HG02642 (cell line): ENCODE measurements around the gene CCDC167.
"Not testable (repeated sequence)": the region's sequence is repeated elsewhere in the genome, so short reads cannot be mapped to it uniquely, and the experiment has no call there.

Experiments
- ATAC-seq: cut with Tn5 transposase; IDR thresholded peaks from one replicate; pipeline ENCODE4 v1.9.1; 2021; ENCODE audit warnings: mild to moderate bottlenecking; ENCODE audit not compliant: unreplicated experiment, poor library complexity

The CCDC167 gene

GRCh38 chr6:37477656-37478435 lies 21.8 kb downstream of the CCDC167 start:
- ATAC-seq, result no peak

GRCh38 chr6:37477191-37477590 lies 22.5 kb downstream of the CCDC167 start:
- ATAC-seq, result no peak

GRCh38 chr6:37474316-37474715 lies 25.4 kb downstream of the CCDC167 start:
- ATAC-seq, result no peak

GRCh38 chr6:37473364-37474095 lies 26.2 kb downstream of the CCDC167 start:
- no peak for ATAC-seq

GRCh38 chr6:37467718-37468117 lies 32.0 kb downstream of the CCDC167 start:
- no peak for ATAC-seq

- no peak for ATAC-seq
Observed at GRCh38 chr6:37463110-37463509, 36.6 kb downstream of the CCDC167 start.

- ATAC-seq, result no peak
Observed at GRCh38 chr6:37460805-37461204, 38.9 kb downstream of the CCDC167 start.

- ATAC-seq, result no peak
Observed at GRCh38 chr6:37459981-37460800, 39.5 kb downstream of the CCDC167 start.

- ATAC-seq, result no peak
Observed at GRCh38 chr6:37456816-37457560, 42.7 kb downstream of the CCDC167 start.

- no peak for ATAC-seq
Observed at GRCh38 chr6:37456126-37456525, 43.6 kb downstream of the CCDC167 start.

GRCh38 chr6:37454420-37455140 lies 45.1 kb downstream of the CCDC167 start:
- no peak for ATAC-seq

GRCh38 chr6:37452522-37452921 lies 47.2 kb downstream of the CCDC167 start:
- ATAC-seq, result no peak

GRCh38 chr6:37451441-37452193 lies 48.1 kb downstream of the CCDC167 start:
- ATAC-seq, result no peak

- ATAC-seq, result no peak
Observed at GRCh38 chr6:37449984-37450383, 49.7 kb downstream of the CCDC167 start.

- not testable (repeated sequence) for ATAC-seq
Observed at GRCh38 chr6:37443216-37443542, 56.5 kb downstream of the CCDC167 start.

- no peak for ATAC-seq
Observed at GRCh38 chr6:37442416-37443215, 57.1 kb downstream of the CCDC167 start.

GRCh38 chr6:37441651-37442050 lies 58.0 kb downstream of the CCDC167 start:
- no peak for ATAC-seq

GRCh38 chr6:37438930-37439329 lies 60.8 kb downstream of the CCDC167 start:
- no peak for ATAC-seq
